GM10248 (cell line): Measurements from ENCODE around the gene TFDP2.

ENCODE experiments used
- CTCF ChIA-PET: fragments of 300-600 bp; sonication (Branson Sonifier 250); formaldehyde crosslinking; extraction: SDS; loops from one replicate; lab custom pipeline; 2021; ENCODE audit warnings: antibody characterized with exemption; lab: Yijun Ruan, JAX
- POLR2A ChIA-PET: fragments of 350-650 bp; sonication (Branson Sonifier 250); formaldehyde crosslinking; extraction: SDS; loops from one replicate; lab custom pipeline; 2020; ENCODE audit warnings: antibody characterized with exemption; lab: Yijun Ruan, JAX
- DNase-seq: peaks from one replicate; pipeline ENCODE4 v3.0.0; 2012; ENCODE audit errors: extremely low spot score
- CTCF ChIP-seq: IDR thresholded peaks from 2 replicates; pipeline ENCODE4 v1.5.1; 2012; ENCODE audit warnings: mild to moderate bottlenecking, low read depth; ENCODE audit errors: extremely low read depth, missing control alignments, control extremely low read depth

Gene TFDP2

GRCh38 chr3:141959589-141960554 lies 189.5 kb downstream of the TFDP2 start:
- CTCF ChIA-PET: interaction anchor here (1.0 to 1.3 kb wide), 2 partner anchors 14 to 384 kb away, joined by 3 to 4 read pairs; no protein-coding TSS in a partner anchor
- no peak for DNase-seq
- TF ChIP-seq CTCF: no peak
- POLR2A ChIA-PET: no interaction called here

GRCh38 chr3:141955175-141955574 lies 194.2 kb downstream of the TFDP2 start:
- POLR2A ChIA-PET: no interaction called here
- no peak for TF ChIP-seq CTCF
- CTCF ChIA-PET: interaction anchor here (0.9 to 1.4 kb wide), 7 partner anchors 9 to 327 kb away, joined by 3 to 6 read pairs (median 3); no protein-coding TSS in a partner anchor
- DNase-seq: no peak

DNA sequence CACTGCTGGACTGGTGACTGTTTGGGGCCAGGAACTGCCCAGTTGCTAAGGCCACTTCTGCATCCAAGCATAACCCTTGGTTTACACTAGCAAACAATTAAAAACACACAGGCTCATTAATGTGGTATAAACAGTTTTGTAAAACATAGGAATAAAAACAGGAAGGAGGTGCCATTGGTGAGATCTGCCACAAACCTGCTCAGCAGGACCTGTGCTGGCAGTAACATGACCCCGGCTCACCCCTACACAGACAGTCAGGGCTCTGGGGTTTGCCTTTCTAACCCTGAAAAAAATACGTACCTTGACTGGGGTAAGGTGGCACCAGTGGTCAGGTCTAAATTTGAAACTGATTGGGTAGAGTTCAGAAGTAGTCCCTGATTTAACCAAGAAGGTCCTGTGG lies 196.7 kb downstream of the TFDP2 start:
- DNase-seq: no peak
- CTCF ChIA-PET: interaction anchor here (0.6 to 3.1 kb wide), 2 partner anchors 10 to 12 kb away, joined by 3 to 17 read pairs; no protein-coding TSS in a partner anchor
- POLR2A ChIA-PET: no interaction called here
- no peak for TF ChIP-seq CTCF

DNA sequence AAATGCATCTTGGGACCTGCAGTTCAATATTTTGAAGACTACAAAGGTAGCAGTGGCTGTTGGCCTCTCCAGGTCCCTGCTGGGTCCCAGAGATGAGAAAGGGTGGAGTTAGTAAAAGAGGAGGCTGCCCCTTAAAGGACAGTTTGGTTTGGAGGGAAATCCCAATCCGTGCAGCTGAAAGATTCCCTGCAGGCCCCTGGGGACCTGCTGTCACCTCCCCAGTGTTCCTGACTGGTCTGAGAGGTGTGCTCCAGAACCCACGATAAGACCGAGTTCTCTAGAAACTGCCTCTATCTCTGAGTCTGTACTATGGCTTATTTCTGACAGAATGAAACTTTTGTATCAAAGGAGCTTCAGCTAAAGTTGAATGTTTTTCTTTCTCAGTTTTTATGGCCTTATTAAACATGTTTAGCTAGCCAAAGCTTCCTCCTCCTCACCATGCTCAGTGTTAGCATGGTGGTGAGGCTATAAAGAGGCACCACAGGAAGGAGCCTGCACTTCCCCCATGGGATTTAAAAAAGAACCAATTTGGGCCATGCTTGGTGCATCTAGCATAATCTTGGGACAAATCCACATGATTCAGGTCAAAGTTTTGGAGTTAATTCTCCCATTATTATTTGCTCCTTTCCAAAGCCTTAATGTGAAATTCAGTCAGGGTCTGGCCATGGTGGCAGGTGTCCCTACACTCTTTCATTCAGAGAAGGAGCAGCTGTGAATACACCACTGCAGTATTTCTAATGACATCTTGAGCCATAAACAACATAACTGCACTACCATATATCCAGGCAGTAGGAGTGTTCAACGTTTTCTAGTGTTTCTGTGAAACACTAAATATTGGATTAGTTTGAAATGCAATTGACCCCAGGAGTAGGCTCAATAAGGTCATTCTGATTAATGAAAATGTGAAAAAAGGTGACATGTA lies 198.5 kb downstream of the TFDP2 start:
- DNase-seq: no peak
- no peak for TF ChIP-seq CTCF
- CTCF ChIA-PET: interaction anchor here (1.4 kb wide), 1 partner anchor 10 kb away, joined by 4 read pairs; no protein-coding TSS in a partner anchor
- POLR2A ChIA-PET: no interaction called here

- DNase-seq: no peak
- ChIA-PET POLR2A (interaction anchor here (0.6 kb wide), 1 partner anchor 347 kb away, joined by 3 read pairs; no protein-coding TSS in a partner anchor), CTCF (interaction anchor here (1.4 kb wide), 1 partner anchor 9 kb away, joined by 4 read pairs; no protein-coding TSS in a partner anchor)
- no peak for TF ChIP-seq CTCF
Measured at GRCh38 chr3:141949972-141950371, 199.4 kb downstream of the TFDP2 start.

GRCh38 chr3:141949399-141949798 lies 199.9 kb downstream of the TFDP2 start:
- ChIA-PET POLR2A (interaction anchor here (0.6 kb wide), 1 partner anchor 347 kb away, joined by 3 read pairs; no protein-coding TSS in a partner anchor), CTCF (no interaction called here)
- DNase-seq: no peak
- TF ChIP-seq CTCF: no peak
